GM13977 (cell line): Measurements from ENCODE around the gene MEGF11.

Experiments
- DNase-seq: peaks from one replicate; pipeline ENCODE4 v3.0.0; 2012; ENCODE audit warnings: low spot score
- in situ Hi-C: fragments of 300-500 bp; cut with MboI; formaldehyde crosslinking; loops from one replicate; pipeline ENCODE4 v1.12.0; 2022; ENCODE audit warnings: low sequenced_read_pairs, low pct_unique_long_range_greater_than_20kb, mixed read lengths, inconsistent platforms; ENCODE audit not compliant: unreplicated experiment
- TF ChIP-seq, protein P1 (sequence below): IDR thresholded peaks from 2 replicates; pipeline ENCODE4 v1.5.1; 2012; ENCODE audit warnings: mild to moderate bottlenecking, control low read depth; ENCODE audit not compliant: insufficient read depth; ENCODE audit errors: extremely low read depth, missing control alignments

The MEGF11 gene

DNA sequence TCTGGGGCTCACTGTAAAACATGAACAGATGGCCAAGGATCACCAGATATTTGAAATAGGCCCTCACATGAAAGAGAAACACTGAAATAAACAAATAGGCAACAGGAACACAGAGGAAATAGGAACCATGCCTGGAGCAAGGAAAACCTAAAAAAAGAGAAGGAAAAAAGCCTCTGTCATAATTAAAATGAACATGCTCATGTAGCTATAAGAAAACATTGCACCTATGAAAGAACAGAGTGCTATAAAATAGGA lies 281.9 kb downstream of the MEGF11 start:
- in situ Hi-C loops: no loop called here
- TF ChIP-seq, protein P1, sequence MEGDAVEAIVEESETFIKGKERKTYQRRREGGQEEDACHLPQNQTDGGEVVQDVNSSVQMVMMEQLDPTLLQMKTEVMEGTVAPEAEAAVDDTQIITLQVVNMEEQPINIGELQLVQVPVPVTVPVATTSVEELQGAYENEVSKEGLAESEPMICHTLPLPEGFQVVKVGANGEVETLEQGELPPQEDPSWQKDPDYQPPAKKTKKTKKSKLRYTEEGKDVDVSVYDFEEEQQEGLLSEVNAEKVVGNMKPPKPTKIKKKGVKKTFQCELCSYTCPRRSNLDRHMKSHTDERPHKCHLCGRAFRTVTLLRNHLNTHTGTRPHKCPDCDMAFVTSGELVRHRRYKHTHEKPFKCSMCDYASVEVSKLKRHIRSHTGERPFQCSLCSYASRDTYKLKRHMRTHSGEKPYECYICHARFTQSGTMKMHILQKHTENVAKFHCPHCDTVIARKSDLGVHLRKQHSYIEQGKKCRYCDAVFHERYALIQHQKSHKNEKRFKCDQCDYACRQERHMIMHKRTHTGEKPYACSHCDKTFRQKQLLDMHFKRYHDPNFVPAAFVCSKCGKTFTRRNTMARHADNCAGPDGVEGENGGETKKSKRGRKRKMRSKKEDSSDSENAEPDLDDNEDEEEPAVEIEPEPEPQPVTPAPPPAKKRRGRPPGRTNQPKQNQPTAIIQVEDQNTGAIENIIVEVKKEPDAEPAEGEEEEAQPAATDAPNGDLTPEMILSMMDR: no peak
- DNase-seq: no peak

DNA sequence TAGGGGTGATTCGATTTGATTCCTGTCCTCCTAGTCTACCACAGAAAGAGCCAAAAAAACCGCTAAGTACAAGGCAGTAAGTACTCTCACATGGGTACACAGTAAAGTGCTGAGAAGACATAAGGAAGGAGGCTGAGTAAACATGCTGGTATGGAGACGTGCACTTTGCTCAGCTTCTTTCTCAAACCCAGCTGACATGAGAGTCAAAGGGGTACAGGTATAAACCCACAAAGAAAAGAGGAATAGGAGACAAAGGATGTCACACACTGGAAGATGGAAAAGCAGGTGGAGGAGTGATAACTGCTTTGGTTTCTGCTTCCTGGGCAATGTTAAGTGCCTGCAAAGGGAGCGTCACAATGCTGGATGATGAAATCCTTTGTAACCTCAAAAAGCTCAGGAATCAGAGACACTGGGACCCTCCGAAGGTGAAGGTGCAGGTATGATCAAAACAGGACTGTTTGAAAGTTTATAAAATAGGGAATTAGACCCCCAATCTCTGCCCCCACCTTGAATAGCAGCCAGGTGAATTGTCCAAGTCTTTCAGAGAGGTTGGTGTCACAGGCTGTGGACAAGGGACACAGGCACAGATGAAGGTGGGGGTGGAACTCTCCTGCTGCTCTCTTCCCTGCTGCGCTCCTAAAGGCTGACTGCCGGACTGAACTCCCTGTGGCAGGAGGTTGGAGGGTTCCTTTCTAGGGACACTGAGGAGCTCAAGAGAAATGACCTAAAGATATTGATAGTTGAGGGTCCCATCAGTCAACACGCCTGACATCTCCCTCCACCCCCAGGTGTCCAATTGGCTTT lies 282.4 kb downstream of the MEGF11 start:
- in situ Hi-C loops: no loop called here
- no peak for DNase-seq
- TF ChIP-seq, protein P1: no peak

- no peak for DNase-seq
- TF ChIP-seq, protein P1: no peak
- in situ Hi-C loops: no loop called here
Observed at GRCh38 chr15:65969865-65970816, 283.4 kb downstream of the MEGF11 start.

- TF ChIP-seq, protein P1: no peak
- in situ Hi-C loops: no loop called here
- no peak for DNase-seq
Observed at GRCh38 chr15:65968511-65968910, 285.0 kb downstream of the MEGF11 start.

DNA sequence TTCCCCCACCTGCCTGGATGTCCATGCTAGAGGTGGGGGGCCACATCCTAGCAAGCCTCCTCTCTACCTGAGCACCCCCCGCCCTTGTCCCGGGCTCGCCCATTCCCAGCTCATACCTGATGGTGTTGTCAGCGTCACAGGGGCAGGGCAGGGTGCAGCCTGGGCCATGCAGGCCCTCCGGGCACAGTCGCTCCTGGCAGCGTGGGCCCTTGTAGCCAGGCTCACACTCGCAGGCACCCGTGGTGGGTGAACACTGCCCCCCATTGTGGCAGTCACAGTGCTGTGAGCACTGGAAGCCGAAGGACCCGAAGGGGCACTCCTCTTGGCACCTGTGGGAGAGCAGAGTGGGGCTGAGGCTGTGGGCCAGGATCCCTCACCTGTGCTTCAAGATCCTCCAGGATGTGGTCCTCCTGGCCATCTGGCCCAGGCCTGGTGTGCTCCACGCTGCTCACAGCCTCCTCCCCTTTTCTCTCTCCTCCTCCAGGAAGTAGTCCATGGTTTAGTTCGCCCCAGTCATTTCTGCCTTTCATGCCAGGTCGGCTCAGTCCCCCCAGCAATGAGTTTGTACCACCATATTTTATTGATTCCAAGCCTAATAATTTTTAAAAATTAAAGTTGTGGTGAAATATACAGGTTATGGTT lies 288.6 kb downstream of the MEGF11 start:
- in situ Hi-C loops: no loop called here
- TF ChIP-seq, protein P1: no peak
- no peak for DNase-seq

DNA sequence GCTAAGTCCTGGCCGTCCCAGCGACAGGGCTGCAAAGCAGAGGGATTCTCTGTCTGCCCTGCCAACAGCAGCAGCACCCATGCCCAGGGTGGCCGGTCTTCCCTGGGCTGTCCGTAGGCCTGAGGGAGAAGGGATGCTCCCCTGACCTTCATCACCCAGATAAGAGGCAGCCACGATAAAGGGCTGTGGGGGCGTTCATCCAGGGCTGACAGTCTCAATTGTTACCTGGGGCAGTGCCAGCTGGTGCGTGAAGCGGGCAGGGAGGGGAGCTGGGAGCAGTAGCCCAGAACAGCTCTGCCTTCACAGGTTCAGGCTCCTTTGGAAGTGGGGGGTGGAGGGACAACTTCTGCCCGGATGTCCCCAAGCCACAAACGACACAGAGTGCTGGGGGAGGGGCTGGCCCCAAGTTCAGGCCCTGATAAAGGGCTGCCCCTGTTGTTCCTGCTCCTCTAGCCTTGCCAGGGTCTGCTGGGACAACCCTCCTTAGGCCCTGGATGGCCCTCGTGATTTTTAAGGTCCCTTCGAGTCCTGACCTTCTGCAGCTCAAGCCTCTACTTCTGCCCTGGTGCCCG lies 289.6 kb downstream of the MEGF11 start:
- TF ChIP-seq, protein P1: no peak
- in situ Hi-C loops: no loop called here
- no peak for DNase-seq
